ENCODE measurements around the gene CSMD2. TPM values are rescaled to one million over a fixed set of nuclear protein-coding genes. Genes with fewer than 3 reads are reported as not detected.

Gene CSMD2
- total RNA-seq, 2 experiments from 2014 or later = not detected

DNA sequence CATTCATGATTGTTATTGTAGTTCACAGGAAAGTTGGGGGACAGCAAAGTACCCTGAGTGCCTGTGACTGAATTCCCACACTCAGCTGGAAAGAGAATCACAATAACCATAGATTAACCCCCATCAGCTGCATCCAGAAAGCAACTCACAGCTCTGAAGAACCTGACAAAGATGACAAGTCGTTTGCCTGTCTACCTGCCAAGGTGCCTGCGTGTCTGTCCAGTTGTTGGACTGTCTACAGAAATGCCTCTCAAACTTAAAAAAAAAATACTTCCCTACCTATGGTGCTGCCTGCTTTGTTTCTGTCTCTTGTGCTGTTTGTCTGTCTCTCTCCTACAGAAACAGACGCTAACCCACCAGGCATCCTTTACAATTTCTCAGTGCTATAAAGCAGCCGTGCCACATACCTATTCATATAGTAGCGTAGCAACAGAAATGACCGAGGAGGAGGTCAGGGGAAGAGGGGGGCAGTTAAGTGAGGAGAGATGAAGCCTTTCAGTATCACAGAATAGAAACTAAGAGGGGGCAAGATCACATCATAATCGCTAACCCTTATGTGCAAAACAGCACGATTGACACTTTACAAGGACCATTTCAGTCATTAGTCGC lies 455.8 kb downstream of the CSMD2 start:
- Mint-ChIP-seq H3K36me3 (ENCODE audit: low read depth) (no peaks in the 10 kb centered on the region), H3K27ac (no peak overlapping the region), H3K4me3 (no peak overlapping the region), H3K27me3 (ENCODE audit: low read depth) (peaks cover 29% of the 10 kb centered on the region), H3K9me3 (no peaks in the 10 kb centered on the region), H3K4me1 (ENCODE audit: low read depth) (no peaks in the 10 kb centered on the region)
- no peak for DNase-seq
- CTCF ChIA-PET = no interaction called here
- intact Hi-C loops (cut with micrococcal nuclease) = no loop called here

DNA sequence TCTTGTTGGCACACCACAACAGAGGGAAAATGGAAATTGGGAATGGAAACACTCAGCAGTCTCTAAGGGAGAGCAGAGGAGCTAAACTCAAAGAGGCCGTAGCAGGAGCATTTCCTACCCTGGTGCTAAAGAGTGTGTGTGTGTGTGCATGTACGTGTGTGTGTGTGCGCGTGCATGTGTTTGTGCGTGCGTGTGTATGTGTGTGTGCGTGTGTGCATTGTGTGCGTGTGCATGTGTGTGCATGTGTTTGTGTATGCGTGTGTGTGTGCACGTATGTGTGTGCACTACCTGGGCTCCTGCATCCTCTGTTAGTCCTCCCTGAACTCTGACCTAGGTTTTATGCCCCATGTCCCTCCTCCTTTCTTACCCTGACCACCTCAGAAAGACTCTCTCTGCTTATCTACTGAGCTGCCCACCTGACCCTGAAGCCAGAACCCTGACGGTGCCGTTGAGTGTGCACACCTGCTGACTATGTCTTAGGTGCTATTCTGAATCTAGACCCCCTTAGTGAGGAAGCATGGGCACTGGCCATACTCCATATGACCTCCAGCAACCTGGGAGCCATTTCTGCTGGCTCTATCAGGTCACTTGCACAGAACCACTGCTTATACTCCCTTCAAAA lies 458.3 kb downstream of the CSMD2 start:
- Mint-ChIP-seq H3K36me3 (ENCODE audit: low read depth) (no peaks in the 10 kb centered on the region), H3K4me3 (no peak overlapping the region), H3K9me3 (no peaks in the 10 kb centered on the region), H3K4me1 (ENCODE audit: low read depth) (no peaks in the 10 kb centered on the region), H3K27me3 (ENCODE audit: low read depth) (peaks cover 24% of the 10 kb centered on the region), H3K27ac (no peak overlapping the region)
- no peak for DNase-seq
- CTCF ChIA-PET = interaction anchor here (1.2 kb wide), 1 partner anchor 73 kb away, joined by 3 read pairs; no protein-coding TSS in a partner anchor
- intact Hi-C loops (cut with micrococcal nuclease) = no loop called here

DNA sequence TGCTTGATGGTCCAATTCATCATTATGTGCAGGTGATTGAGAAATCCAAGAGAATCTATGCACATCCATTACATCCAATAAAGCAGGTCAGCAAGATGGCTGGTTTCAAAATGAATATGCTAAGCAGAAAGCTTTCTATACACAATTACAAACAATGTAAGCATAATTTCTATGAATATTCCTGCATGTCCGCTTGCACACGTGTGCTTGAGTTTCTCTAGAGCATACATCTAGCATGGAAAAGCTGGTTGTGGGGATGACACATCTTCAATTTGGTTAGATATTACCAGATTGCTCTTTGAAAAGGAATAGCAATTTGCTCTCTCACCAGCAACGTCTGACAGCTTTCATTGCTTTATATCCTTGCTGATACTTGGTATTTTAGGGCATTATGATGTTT lies 461.6 kb downstream of the CSMD2 start:
- intact Hi-C loops (cut with micrococcal nuclease) = no loop called here
- no peak overlapping the region for H3K27ac Mint-ChIP-seq
- DNase-seq = no peak
- H3K4me3 Mint-ChIP-seq = no peak overlapping the region
- CTCF ChIA-PET = no interaction called here
- no peaks in the 10 kb centered on the region for H3K4me1 Mint-ChIP-seq (ENCODE audit: low read depth)
- H3K9me3 Mint-ChIP-seq = no peaks in the 10 kb centered on the region
- H3K27me3 Mint-ChIP-seq (ENCODE audit: low read depth) = peaks cover 13% of the 10 kb centered on the region
- no peaks in the 10 kb centered on the region for H3K36me3 Mint-ChIP-seq (ENCODE audit: low read depth)

DNA sequence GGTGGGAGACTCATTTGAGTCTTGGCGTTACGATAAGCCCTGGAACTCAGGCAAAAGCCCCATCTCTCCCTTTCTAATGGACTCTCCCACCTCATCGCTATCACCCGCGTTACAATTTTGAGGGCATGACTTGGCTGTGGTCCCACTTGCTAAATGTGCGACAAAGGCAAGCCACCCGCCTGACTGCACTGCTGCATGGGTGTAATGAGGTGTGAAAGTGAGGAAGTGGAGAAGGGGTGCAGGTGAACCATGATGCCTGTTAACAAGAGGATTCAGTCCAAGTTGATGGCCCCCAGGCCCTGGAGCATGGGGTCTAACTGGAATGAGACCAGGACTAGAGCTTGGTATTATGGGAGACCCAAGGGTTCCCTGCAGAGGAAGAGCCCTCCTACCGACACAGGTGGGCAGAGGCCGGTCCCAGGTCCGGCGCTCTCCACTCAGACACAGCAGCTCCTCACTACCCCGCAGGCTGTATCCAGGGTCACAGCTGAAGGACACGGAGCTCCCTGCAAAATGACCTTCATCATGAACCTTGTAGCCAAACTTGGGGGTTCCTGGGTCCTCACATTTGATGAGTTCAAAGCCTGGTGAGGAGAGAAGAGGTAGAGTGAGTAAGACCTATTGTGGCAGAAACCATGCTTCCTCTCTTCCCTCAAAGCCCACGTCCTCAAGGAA lies 466.5 kb downstream of the CSMD2 start:
- CTCF ChIA-PET = no interaction called here
- Mint-ChIP-seq H3K27ac (no peak overlapping the region), H3K4me1 (ENCODE audit: low read depth) (no peaks in the 10 kb centered on the region), H3K9me3 (no peaks in the 10 kb centered on the region), H3K4me3 (no peak overlapping the region), H3K27me3 (ENCODE audit: low read depth) (peaks cover 18% of the 10 kb centered on the region), H3K36me3 (ENCODE audit: low read depth) (no peaks in the 10 kb centered on the region)
- no peak for DNase-seq
- intact Hi-C loops (cut with micrococcal nuclease) = no loop called here

DNA sequence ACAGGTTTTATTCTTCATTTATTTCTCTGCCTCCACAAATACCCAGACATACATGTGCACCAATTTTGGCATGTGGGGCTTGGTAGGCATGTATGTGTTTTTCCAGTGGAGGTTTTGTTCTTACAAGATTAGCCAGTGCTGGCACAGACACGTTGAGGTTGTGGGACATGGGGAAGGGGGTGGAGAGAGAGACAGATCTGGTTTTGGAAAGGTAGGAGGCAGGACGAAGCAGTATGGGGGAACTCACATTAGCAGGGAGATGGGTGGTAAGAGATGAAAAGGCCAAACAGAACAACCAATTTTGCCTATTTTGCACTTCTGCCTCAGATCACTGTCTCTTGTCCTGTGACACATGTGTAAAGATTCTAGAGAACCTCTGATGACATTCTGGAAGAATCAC lies 467.2 kb downstream of the CSMD2 start:
- Mint-ChIP-seq H3K36me3 (ENCODE audit: low read depth) (no peaks in the 10 kb centered on the region), H3K4me3 (no peak overlapping the region), H3K27ac (no peak overlapping the region), H3K27me3 (ENCODE audit: low read depth) (peaks cover 20% of the 10 kb centered on the region), H3K4me1 (ENCODE audit: low read depth) (no peaks in the 10 kb centered on the region), H3K9me3 (no peaks in the 10 kb centered on the region)
- intact Hi-C loops (cut with micrococcal nuclease) = no loop called here
- no peak for DNase-seq
- CTCF ChIA-PET = no interaction called here

DNA sequence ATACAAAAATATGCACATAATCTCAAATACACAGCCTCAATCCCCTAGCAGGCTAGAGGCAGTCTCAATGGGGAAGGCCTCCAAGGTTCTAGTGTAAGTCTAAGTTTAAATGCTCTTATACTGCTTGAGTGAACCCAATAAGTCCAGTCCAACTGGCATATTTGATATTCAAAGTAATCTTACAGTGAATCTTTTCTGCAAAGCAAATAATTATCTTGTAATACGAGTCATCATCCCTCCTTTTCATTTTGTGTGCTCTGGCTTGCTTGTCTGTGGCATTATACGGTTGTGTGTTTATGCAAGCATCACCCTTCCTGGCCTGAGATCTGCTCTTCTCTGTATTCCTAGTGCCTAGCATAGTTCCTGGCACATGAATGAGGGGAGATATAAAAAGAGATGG lies 468.1 kb downstream of the CSMD2 start:
- peaks cover 20% of the 10 kb centered on the region for H3K27me3 Mint-ChIP-seq (ENCODE audit: low read depth)
- no peaks in the 10 kb centered on the region for H3K36me3 Mint-ChIP-seq (ENCODE audit: low read depth)
- CTCF ChIA-PET = no interaction called here
- no peak overlapping the region for H3K4me3 Mint-ChIP-seq
- no peaks in the 10 kb centered on the region for H3K4me1 Mint-ChIP-seq (ENCODE audit: low read depth)
- H3K27ac Mint-ChIP-seq = no peak overlapping the region
- intact Hi-C loops (cut with micrococcal nuclease) = no loop called here
- H3K9me3 Mint-ChIP-seq = no peaks in the 10 kb centered on the region
- no peak for DNase-seq

DNA sequence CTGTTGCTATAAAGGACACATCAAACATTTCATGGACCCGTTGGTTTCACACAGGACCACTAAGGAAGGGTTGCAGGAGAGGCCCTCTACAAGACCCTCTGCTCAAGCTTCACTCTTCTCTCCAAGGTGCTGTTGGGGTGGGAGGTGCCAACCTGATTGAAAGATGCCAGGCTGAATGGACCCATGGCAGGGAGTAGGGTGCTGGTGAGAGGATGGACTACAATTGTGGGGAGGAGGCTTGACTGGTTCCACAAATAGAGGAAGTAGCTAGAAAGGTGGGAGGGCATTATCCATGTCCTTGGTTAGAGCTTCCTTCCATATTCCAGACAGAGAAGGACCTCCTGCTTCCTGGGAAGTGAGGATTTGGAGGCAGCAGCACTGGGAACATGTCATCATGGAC lies 468.7 kb downstream of the CSMD2 start:
- no peaks in the 10 kb centered on the region for H3K4me1 Mint-ChIP-seq (ENCODE audit: low read depth)
- no peaks in the 10 kb centered on the region for H3K36me3 Mint-ChIP-seq (ENCODE audit: low read depth)
- peaks cover 23% of the 10 kb centered on the region for H3K27me3 Mint-ChIP-seq (ENCODE audit: low read depth)
- no peaks in the 10 kb centered on the region for H3K9me3 Mint-ChIP-seq
- no peak overlapping the region for H3K27ac Mint-ChIP-seq
- DNase-seq = no peak
- CTCF ChIA-PET = no interaction called here
- no peak overlapping the region for H3K4me3 Mint-ChIP-seq
- intact Hi-C loops (cut with micrococcal nuclease) = no loop called here

DNA sequence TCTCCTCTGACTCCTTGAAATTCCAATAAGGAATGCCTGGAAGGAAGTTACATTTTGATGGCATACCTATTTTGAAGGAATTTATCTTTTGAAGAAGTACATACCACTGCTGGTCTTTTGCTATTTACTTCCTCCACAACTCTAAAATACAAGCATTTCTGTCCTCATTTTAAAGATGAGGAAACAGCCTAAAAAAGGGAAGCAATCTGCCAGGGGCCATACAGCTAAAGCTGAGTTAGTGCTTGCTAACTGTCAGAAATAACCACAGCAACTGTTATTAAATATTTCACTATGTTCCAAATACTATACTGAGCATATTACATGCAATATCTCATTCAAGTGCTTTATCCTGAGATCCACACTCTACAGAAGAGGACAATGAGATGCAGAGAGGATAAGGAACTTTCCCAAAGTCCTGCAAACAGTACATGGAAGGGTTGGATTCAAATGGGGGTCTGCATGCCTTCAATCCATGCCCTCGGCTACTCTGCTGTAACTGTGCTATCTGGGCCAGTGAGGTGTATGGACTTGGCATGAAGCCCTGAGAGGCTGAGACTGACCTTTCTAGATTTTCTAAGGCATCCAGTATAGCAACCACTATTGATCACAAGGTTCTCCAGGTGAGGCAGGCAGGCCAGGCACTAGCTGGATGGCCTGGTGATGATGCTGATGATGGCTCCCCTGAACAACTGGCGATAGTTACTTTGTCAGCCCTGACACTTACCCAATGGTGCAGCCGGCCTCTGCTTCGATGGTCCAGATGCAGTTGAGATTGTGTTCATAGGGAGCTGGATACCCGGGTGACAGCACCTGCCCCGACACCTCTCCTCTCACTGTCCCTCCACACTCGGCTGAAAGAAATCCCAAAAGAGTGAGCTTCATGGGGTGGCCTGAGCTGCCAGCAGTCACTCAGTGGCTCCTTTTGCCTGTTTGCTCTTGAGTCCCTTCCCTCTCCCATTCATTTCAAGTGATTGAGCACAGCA lies 472.5 kb downstream of the CSMD2 start:
- H3K27me3 Mint-ChIP-seq (ENCODE audit: low read depth) = peaks cover 17% of the 10 kb centered on the region
- H3K9me3 Mint-ChIP-seq = no peaks in the 10 kb centered on the region
- H3K27ac Mint-ChIP-seq = no peak overlapping the region
- H3K36me3 Mint-ChIP-seq (ENCODE audit: low read depth) = no peaks in the 10 kb centered on the region
- CTCF ChIA-PET = no interaction called here
- intact Hi-C loops (cut with micrococcal nuclease) = no loop called here
- H3K4me1 Mint-ChIP-seq (ENCODE audit: low read depth) = no peaks in the 10 kb centered on the region
- no peak overlapping the region for H3K4me3 Mint-ChIP-seq
- no peak for DNase-seq

DNA sequence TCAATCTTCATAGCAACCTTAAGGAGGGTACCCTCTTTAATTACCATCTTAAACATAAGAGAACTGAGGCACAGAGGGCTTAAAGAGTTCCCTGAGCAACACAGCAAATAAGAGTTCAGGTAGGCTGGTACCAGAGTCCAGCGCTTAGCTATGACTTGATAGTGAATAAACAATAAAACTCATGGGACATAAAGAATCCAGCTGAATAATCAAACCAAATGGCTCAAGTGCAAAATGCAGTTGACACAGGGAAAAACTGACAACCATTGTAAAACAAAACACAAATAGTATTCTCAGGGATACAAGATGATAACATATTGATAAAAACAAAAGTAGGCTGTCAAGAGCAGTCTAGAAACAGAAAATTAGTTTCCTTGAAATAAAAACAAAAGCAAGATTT lies 478.0 kb downstream of the CSMD2 start:
- no peak overlapping the region for H3K4me3 Mint-ChIP-seq
- no peak overlapping the region for H3K27ac Mint-ChIP-seq
- H3K36me3 Mint-ChIP-seq (ENCODE audit: low read depth) = no peaks in the 10 kb centered on the region
- intact Hi-C loops (cut with micrococcal nuclease) = no loop called here
- no peaks in the 10 kb centered on the region for H3K4me1 Mint-ChIP-seq (ENCODE audit: low read depth)
- DNase-seq = no peak
- CTCF ChIA-PET = interaction anchor here (1.2 kb wide), 1 partner anchor 56 kb away, joined by 4 read pairs; no protein-coding TSS in a partner anchor
- H3K27me3 Mint-ChIP-seq (ENCODE audit: low read depth) = peaks cover 28% of the 10 kb centered on the region
- no peaks in the 10 kb centered on the region for H3K9me3 Mint-ChIP-seq

DNA sequence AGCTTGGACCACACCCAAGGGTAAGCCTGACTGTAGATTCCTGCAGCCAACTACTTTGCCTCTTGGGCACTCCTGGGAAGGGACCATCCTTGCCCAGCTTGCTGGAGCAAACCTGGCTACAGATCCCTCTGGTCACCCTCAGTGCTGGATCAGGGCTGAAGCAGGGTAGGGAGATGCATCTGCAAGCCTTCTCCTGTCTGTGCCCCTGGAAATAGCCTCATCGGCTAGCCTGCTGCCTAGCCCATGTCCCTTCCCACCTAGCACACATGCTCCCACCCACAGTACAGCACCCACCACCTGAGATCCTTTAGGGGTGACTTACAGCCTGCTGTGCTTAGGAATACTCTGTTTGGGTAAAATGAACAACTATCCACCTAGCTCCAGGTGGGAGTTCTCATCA lies 478.5 kb downstream of the CSMD2 start:
- CTCF ChIA-PET = interaction anchor here (1.2 kb wide), 1 partner anchor 56 kb away, joined by 4 read pairs; no protein-coding TSS in a partner anchor
- intact Hi-C loops (cut with micrococcal nuclease) = no loop called here
- Mint-ChIP-seq H3K27me3 (ENCODE audit: low read depth) (peaks cover 26% of the 10 kb centered on the region), H3K4me1 (ENCODE audit: low read depth) (no peaks in the 10 kb centered on the region), H3K27ac (no peak overlapping the region), H3K9me3 (no peaks in the 10 kb centered on the region), H3K36me3 (ENCODE audit: low read depth) (no peaks in the 10 kb centered on the region), H3K4me3 (no peak overlapping the region)
- no peak for DNase-seq

DNA sequence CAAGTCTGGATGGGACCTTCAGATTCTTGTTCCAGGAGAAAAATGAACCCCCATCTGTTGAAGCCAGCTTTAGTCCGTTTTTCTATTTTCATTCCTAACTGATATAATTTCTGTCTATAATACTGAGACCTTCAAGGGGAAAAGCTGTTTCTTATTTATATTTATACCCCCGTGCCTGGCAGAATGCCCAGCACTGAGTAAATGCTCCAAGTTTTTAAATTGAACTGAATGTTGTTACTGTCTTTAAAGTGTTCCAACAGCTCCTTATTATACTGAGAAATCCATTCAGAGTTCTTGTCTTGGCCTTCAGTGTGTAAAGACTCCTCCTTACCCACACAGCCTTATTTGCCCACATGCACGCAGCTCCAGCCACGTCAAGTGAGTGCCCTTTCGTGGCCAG lies 479.8 kb downstream of the CSMD2 start:
- Mint-ChIP-seq H3K4me3 (no peak overlapping the region), H3K36me3 (ENCODE audit: low read depth) (no peaks in the 10 kb centered on the region), H3K27me3 (ENCODE audit: low read depth) (peaks cover 25% of the 10 kb centered on the region), H3K9me3 (no peaks in the 10 kb centered on the region), H3K27ac (no peak overlapping the region), H3K4me1 (ENCODE audit: low read depth) (no peaks in the 10 kb centered on the region)
- intact Hi-C loops (cut with micrococcal nuclease) = no loop called here
- CTCF ChIA-PET = no interaction called here
- DNase-seq = no peak

DNA sequence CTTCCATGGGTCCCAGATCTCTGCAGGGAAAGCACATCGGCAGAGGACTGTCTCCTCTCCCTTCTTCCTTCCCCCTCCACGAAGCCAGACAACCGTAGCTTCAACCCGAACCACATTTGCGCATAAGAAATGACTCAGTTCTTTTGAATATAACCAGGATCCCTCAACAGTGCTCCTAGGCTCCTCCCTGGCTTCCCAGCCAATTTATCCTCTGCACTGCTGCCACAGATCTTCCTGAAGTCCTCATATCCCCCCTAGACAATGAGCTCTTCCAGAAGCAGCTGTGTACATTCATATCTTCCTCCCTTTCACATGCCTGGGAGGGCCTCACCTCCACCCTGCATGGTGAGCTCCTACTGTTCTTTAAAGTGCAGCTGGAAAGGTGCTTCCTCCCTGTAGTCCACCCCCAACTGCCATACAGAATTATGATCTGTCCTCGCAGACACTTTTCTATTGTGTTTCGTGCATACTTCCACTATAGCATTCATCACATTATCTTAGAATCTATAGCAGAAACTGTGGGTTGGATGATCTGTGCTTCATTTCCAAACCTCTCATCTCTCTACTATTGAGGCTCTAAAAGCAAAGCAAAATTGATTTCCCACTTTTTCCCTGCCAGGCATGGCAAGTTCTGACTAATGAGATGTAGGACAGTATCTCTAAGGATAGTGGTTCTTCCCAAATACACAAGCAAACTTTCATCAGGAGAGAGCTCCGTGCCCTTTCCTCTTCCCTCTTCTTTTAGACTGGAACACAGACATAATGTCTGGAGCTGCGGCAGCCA lies 480.4 kb downstream of the CSMD2 start:
- H3K27ac Mint-ChIP-seq = no peak overlapping the region
- CTCF ChIA-PET = no interaction called here
- H3K9me3 Mint-ChIP-seq = no peaks in the 10 kb centered on the region
- H3K27me3 Mint-ChIP-seq (ENCODE audit: low read depth) = peaks cover 24% of the 10 kb centered on the region
- no peaks in the 10 kb centered on the region for H3K4me1 Mint-ChIP-seq (ENCODE audit: low read depth)
- no peaks in the 10 kb centered on the region for H3K36me3 Mint-ChIP-seq (ENCODE audit: low read depth)
- DNase-seq = no peak
- H3K4me3 Mint-ChIP-seq = no peak overlapping the region
- intact Hi-C loops (cut with micrococcal nuclease) = no loop called here
